Liver (tissue), 9 donors: Measurements from ENCODE around the gene ANKRD17. TPM values are rescaled to one million over a fixed set of nuclear protein-coding genes. Genes with fewer than 3 reads are reported as not detected.

Source experiments
- DNase-seq: peaks from one replicate; pipeline ENCODE4 v3.0.0-alpha.2; 2017; ENCODE audit warnings: low spot score
- H3K27ac ChIP-seq, 2 donors: one replicate each; pipeline ENCODE4 v1.7.0; 2013; ENCODE audit warnings: inconsistent platforms in 2 of 2, low read length in 2 of 2, control low read depth in 1 of 2, low read depth in 1 of 2, mild to moderate bottlenecking in 1 of 2
- H3K27me3 ChIP-seq, 4 donors: one replicate each; pipeline versions ENCODE4 v1.6.1 to v1.7.0; 2013; ENCODE audit warnings: low read length in 3 of 4, inconsistent platforms in 1 of 4, mild to moderate bottlenecking in 1 of 4, moderate library complexity in 1 of 4; ENCODE audit not compliant: control insufficient read depth in 4 of 4, insufficient read depth in 4 of 4
- H3K36me3 ChIP-seq, 4 donors: one replicate each; pipeline versions ENCODE4 v1.6.1 to v1.7.0; 2013; ENCODE audit warnings: low read length in 3 of 4, mild to moderate bottlenecking in 3 of 4, low read depth in 1 of 4, moderate library complexity in 1 of 4; ENCODE audit not compliant: control insufficient read depth in 4 of 4, insufficient read depth in 3 of 4
- H3K4me1 ChIP-seq, 4 donors: one replicate each; pipeline versions ENCODE4 v1.6.1 to v1.7.0; 2013; ENCODE audit warnings: low read length in 3 of 4, mild to moderate bottlenecking in 3 of 4, moderate library complexity in 1 of 4; ENCODE audit not compliant: control insufficient read depth in 4 of 4, insufficient read depth in 4 of 4
- H3K4me3 ChIP-seq, 3 donors: one replicate each; pipeline versions ENCODE4 v1.6.1 to v1.7.0; 2013; ENCODE audit warnings: low read length in 3 of 3, control low read depth in 1 of 3, low read depth in 1 of 3, mild to moderate bottlenecking in 1 of 3
- H3K9ac ChIP-seq, 2 donors: one replicate each; pipeline ENCODE4 v1.7.0; 2013; ENCODE audit warnings: low read length in 2 of 2, mild to moderate bottlenecking in 2 of 2, moderate library complexity in 2 of 2, control low read depth in 1 of 2, low read depth in 1 of 2
- H3K9me3 ChIP-seq, 4 donors: one replicate each; pipeline versions ENCODE4 v1.6.1 to v1.7.0; 2013; ENCODE audit warnings: low read length in 3 of 4; ENCODE audit not compliant: control insufficient read depth in 4 of 4
- FOXA1 ChIP-seq: IDR thresholded peaks from 2 replicates; pipeline ENCODE4 v1.6.1; 2016; ENCODE audit warnings: antibody characterized with exemption
- FOXA2 ChIP-seq: IDR thresholded peaks from 2 replicates; pipeline ENCODE4 v1.6.1; 2016; ENCODE audit warnings: antibody characterized with exemption
- GABPA ChIP-seq, 2 donors: IDR thresholded peaks in 1 of 2; conservative IDR thresholded peaks in 1 of 2; 2 replicates each; pipeline ENCODE4 v1.6.1; 2016; ENCODE audit warnings: antibody characterized with exemption in 2 of 2, mild to moderate bottlenecking in 1 of 2, moderate library complexity in 1 of 2
- HNF4A ChIP-seq, 2 donors: conservative IDR thresholded peaks; 2 replicates each; pipeline ENCODE4 v1.6.1; 2016; ENCODE audit warnings: antibody characterized with exemption in 2 of 2, mild to moderate bottlenecking in 2 of 2
- HNF4G ChIP-seq: IDR thresholded peaks from 2 replicates; pipeline ENCODE4 v1.6.1; 2016; ENCODE audit warnings: antibody characterized with exemption
- JUND ChIP-seq, 2 donors: IDR thresholded peaks; 2 replicates each; pipeline ENCODE4 v1.6.1; 2016; ENCODE audit warnings: antibody characterized with exemption in 2 of 2
- NR2F2 ChIP-seq: IDR thresholded peaks from 2 replicates; pipeline ENCODE4 v1.6.1; 2016; ENCODE audit warnings: antibody characterized with exemption
- RAD21 ChIP-seq, 2 donors: IDR thresholded peaks; 2 replicates each; pipeline ENCODE4 v1.6.1; 2016; ENCODE audit warnings: antibody characterized with exemption in 2 of 2, mild to moderate bottlenecking in 2 of 2
- TAF1 ChIP-seq: conservative IDR thresholded peaks from 2 replicates; pipeline ENCODE4 v1.6.1; 2016; ENCODE audit warnings: antibody characterized with exemption, mild to moderate bottlenecking
- YY1 ChIP-seq: IDR thresholded peaks from 2 replicates; pipeline ENCODE4 v1.6.1; 2016; ENCODE audit warnings: antibody characterized with exemption, mild to moderate bottlenecking
- WGBS: extraction: QIAGEN DNeasy Blood & Tissue Kit; methylation state at CpG from one replicate; pipeline ENCODE4 v1.1.7; 2013; 5-methylcytosine and 5-hydroxymethylcytosine counted together
- polyA plus RNA-seq, 2 donors: library from polyadenylated mRNA; stranded (reverse) in 1 of 2; unstranded in 1 of 2; fragments of 200-250 nt in 1 of 2; fragments of >200 nt in 1 of 2; fragmentation: Nextera tagmentation in 1 of 2; extraction: Ambion mirVana in 1 of 2; gene quantifications; one replicate each; pipeline versions ENCODE4 v1.2.1 to v1.2.3, GENCODE V29; 2013 to 2015
- total RNA-seq, 2 donors: library from RNA; depleted of rRNA; stranded (reverse); fragments of >200 nt; gene quantifications; one replicate each; pipeline ENCODE4 v1.2.3, GENCODE V29; 2014
- TF ChIP-seq, protein P1 (sequence below): IDR thresholded peaks from 2 replicates; pipeline ENCODE4 v1.6.1; 2016; ENCODE audit warnings: antibody characterized with exemption, mild to moderate bottlenecking
- TF ChIP-seq, protein P2 (sequence below): fragments of 150-350 bp; IDR thresholded peaks from 2 replicates; pipeline ENCODE4 v1.5.1; 2017; ENCODE audit warnings: improper control_type of control experiment, low read depth, low read length; ENCODE audit not compliant: missing input control
- TF ChIP-seq, protein P3 (sequence below): IDR thresholded peaks from 2 replicates; pipeline ENCODE4 v1.6.1; 2016; ENCODE audit warnings: antibody characterized with exemption
- TF ChIP-seq, protein P4 (sequence below): IDR thresholded peaks from 2 replicates; pipeline ENCODE4 v1.6.1; 2016; ENCODE audit warnings: antibody characterized with exemption
- TF ChIP-seq, protein P5 (sequence below): IDR thresholded peaks from 2 replicates; pipeline ENCODE4 v1.6.1; 2016; ENCODE audit warnings: antibody characterized with exemption
- donor health status: healthy.
- donor health status: healthy.
- donor health status: healthy.
- donor health status: healthy.
- donor health status: healthy.

ANKRD17 gene
- total and polyA plus RNA-seq, 4 donors = 11.6 to 38.5 (median 19.7) TPM

DNA sequence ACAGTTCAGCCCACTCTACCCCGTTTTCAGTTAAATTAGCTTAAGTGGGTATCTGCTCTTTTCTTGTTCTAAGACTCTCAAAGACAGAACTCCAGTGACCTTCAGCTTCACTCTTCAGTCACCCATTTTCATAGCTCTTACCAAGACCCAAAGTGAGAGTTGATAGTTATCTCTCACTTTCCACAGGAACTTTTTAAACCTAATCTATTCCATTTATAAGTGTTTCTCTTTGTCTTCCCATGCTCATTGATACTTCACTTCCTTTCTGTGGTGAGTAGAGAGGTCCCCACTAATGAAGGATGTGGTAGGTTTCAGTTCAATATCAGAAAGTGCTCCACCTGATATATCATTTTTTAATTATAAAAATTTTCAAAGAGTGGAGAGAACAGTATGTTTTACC is 222.5 kb downstream of the ANKRD17 start:
- TF ChIP-seq FOXA1 = no peak
- no peak for TF ChIP-seq RAD21 (IDR thresholded peaks at IDR 0.05)
- no peak for TF ChIP-seq TAF1
- TF ChIP-seq, protein P1, sequence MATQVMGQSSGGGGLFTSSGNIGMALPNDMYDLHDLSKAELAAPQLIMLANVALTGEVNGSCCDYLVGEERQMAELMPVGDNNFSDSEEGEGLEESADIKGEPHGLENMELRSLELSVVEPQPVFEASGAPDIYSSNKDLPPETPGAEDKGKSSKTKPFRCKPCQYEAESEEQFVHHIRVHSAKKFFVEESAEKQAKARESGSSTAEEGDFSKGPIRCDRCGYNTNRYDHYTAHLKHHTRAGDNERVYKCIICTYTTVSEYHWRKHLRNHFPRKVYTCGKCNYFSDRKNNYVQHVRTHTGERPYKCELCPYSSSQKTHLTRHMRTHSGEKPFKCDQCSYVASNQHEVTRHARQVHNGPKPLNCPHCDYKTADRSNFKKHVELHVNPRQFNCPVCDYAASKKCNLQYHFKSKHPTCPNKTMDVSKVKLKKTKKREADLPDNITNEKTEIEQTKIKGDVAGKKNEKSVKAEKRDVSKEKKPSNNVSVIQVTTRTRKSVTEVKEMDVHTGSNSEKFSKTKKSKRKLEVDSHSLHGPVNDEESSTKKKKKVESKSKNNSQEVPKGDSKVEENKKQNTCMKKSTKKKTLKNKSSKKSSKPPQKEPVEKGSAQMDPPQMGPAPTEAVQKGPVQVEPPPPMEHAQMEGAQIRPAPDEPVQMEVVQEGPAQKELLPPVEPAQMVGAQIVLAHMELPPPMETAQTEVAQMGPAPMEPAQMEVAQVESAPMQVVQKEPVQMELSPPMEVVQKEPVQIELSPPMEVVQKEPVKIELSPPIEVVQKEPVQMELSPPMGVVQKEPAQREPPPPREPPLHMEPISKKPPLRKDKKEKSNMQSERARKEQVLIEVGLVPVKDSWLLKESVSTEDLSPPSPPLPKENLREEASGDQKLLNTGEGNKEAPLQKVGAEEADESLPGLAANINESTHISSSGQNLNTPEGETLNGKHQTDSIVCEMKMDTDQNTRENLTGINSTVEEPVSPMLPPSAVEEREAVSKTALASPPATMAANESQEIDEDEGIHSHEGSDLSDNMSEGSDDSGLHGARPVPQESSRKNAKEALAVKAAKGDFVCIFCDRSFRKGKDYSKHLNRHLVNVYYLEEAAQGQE = no peak
- TF ChIP-seq, protein P2, sequence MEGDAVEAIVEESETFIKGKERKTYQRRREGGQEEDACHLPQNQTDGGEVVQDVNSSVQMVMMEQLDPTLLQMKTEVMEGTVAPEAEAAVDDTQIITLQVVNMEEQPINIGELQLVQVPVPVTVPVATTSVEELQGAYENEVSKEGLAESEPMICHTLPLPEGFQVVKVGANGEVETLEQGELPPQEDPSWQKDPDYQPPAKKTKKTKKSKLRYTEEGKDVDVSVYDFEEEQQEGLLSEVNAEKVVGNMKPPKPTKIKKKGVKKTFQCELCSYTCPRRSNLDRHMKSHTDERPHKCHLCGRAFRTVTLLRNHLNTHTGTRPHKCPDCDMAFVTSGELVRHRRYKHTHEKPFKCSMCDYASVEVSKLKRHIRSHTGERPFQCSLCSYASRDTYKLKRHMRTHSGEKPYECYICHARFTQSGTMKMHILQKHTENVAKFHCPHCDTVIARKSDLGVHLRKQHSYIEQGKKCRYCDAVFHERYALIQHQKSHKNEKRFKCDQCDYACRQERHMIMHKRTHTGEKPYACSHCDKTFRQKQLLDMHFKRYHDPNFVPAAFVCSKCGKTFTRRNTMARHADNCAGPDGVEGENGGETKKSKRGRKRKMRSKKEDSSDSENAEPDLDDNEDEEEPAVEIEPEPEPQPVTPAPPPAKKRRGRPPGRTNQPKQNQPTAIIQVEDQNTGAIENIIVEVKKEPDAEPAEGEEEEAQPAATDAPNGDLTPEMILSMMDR = no peak
- TF ChIP-seq, protein P3, sequence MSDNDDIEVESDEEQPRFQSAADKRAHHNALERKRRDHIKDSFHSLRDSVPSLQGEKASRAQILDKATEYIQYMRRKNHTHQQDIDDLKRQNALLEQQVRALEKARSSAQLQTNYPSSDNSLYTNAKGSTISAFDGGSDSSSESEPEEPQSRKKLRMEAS = no peak
- TF ChIP-seq, protein P4, sequence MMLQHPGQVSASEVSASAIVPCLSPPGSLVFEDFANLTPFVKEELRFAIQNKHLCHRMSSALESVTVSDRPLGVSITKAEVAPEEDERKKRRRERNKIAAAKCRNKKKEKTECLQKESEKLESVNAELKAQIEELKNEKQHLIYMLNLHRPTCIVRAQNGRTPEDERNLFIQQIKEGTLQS = no peak
- no peak for TF ChIP-seq HNF4A (conservative IDR thresholded peaks at IDR 0.05)
- no peak for TF ChIP-seq FOXA2
- TF ChIP-seq YY1 = no peak
- TF ChIP-seq NR2F2 = no peak
- no peak for TF ChIP-seq HNF4G
- TF ChIP-seq JUND (IDR thresholded peaks at IDR 0.05) = no peak
- no peaks in the 10 kb centered on the region for H3K36me3 ChIP-seq
- no peak overlapping the region for H3K27ac ChIP-seq
- H3K9ac ChIP-seq = no peak overlapping the region
- peaks cover 3 to 26% (median 15%) of the 10 kb centered on the region in 4 donors for H3K9me3 ChIP-seq
- H3K27me3 ChIP-seq = no peaks in the 10 kb centered on the region
- WGBS = 83% methylated on average over 1 of the region's 1 CpG
- no peaks in the 10 kb centered on the region for H3K4me1 ChIP-seq
- no peak overlapping the region for H3K4me3 ChIP-seq
- no peak for DNase-seq

DNA sequence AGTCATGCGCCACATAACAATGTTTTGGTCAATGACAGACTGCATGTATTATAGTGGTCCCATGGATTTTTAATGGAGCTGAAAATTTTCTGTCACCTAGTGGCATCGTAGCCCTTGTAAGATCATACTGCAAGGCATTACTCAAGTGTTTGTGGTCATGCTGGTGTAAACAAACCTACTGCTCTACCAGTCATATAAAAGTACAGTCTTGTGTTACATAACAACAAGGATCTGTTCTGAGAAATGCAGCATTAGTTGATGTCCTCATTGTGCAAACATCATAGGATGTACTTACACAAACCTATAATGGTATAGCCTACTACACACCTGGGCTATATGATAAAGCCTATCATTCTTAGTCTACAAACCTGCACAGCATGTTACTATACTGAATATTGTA is 223.7 kb downstream of the ANKRD17 start:
- no peaks in the 10 kb centered on the region for H3K4me1 ChIP-seq
- TF ChIP-seq GABPA (IDR thresholded peaks at IDR 0.05 in 1 of 2, conservative IDR thresholded peaks at IDR 0.05 in 1 of 2) (no peak), RAD21 (IDR thresholded peaks at IDR 0.05) (no peak), TAF1 (no peak)
- TF ChIP-seq, protein P2 = no peak
- TF ChIP-seq, protein P3 = no peak
- TF ChIP-seq, protein P5, sequence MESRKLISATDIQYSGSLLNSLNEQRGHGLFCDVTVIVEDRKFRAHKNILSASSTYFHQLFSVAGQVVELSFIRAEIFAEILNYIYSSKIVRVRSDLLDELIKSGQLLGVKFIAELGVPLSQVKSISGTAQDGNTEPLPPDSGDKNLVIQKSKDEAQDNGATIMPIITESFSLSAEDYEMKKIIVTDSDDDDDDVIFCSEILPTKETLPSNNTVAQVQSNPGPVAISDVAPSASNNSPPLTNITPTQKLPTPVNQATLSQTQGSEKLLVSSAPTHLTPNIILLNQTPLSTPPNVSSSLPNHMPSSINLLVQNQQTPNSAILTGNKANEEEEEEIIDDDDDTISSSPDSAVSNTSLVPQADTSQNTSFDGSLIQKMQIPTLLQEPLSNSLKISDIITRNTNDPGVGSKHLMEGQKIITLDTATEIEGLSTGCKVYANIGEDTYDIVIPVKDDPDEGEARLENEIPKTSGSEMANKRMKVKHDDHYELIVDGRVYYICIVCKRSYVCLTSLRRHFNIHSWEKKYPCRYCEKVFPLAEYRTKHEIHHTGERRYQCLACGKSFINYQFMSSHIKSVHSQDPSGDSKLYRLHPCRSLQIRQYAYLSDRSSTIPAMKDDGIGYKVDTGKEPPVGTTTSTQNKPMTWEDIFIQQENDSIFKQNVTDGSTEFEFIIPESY = no peak
- no peaks in the 10 kb centered on the region for H3K36me3 ChIP-seq
- H3K27me3 ChIP-seq = no peaks in the 10 kb centered on the region
- H3K9me3 ChIP-seq = peaks cover 3 to 28% (median 15%) of the 10 kb centered on the region in 4 donors
- no peak overlapping the region for H3K4me3 ChIP-seq
- no peak for DNase-seq
- no peak overlapping the region for H3K27ac ChIP-seq
- 86% methylated on average over 2 of the region's 2 CpGs for WGBS
- no peak overlapping the region for H3K9ac ChIP-seq
